ENCODE results near the gene C20orf204. TPM values are rescaled to one million over a fixed set of nuclear protein-coding genes. Genes with fewer than 3 reads are reported as not detected.

The C20orf204 gene
- total RNA-seq, 3 donors from 2014 or later (not counting 1 experiment from before 2014, with no cell fraction given): 4.3 to 5.5 (median 5.3) TPM

DNA sequence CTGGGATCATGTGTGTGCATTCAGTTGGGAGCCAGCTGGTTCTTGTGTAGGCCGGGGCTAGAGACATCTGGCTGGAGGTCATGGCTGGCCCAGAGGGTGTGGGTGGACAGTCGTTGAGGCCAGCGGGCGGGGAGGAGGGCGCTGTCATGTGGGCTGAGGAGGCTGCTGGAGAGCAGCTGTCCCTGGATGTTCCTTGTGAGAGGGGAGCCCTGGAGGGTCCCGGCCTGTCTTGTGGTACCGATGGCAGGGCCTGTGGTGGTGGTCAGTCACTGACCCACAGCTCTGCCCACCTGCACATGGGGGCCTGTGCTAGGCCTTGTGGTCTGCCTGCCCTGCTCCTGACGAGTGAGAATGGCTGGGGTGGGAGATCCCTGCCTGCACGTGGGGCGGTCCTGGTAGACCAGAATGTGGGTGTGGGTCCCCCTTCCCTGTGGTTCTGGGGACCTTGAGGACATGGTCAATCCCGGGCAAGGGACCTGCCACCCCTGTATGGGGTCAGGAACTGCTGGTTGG, 1.9 kb upstream of the C20orf204 start:
- Histone ChIP-seq H3K27me3 (ENCODE audit: control insufficient read depth, insufficient read depth, low read length) (peaks cover 16% of the 10 kb centered on the region), H3K4me3 (ENCODE audit: low read length) (no peak overlapping the region), H3K36me3 (ENCODE audit: control insufficient read depth, insufficient read depth, low read length) (peaks cover 40% of the 10 kb centered on the region), H3K4me1 (ENCODE audit: control insufficient read depth, insufficient read depth, low read length) (peaks cover 45% of the 10 kb centered on the region), H3K9me3 (ENCODE audit: control insufficient read depth, insufficient read depth, low read length) (no peaks in the 10 kb centered on the region), H3K27ac (ENCODE audit: low read length) (no peak overlapping the region)
- 95% methylated on average over 11 of the region's 11 CpGs for WGBS (ENCODE audit: insufficient coverage)
- TF ChIP-seq, protein P1, sequence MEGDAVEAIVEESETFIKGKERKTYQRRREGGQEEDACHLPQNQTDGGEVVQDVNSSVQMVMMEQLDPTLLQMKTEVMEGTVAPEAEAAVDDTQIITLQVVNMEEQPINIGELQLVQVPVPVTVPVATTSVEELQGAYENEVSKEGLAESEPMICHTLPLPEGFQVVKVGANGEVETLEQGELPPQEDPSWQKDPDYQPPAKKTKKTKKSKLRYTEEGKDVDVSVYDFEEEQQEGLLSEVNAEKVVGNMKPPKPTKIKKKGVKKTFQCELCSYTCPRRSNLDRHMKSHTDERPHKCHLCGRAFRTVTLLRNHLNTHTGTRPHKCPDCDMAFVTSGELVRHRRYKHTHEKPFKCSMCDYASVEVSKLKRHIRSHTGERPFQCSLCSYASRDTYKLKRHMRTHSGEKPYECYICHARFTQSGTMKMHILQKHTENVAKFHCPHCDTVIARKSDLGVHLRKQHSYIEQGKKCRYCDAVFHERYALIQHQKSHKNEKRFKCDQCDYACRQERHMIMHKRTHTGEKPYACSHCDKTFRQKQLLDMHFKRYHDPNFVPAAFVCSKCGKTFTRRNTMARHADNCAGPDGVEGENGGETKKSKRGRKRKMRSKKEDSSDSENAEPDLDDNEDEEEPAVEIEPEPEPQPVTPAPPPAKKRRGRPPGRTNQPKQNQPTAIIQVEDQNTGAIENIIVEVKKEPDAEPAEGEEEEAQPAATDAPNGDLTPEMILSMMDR (IDR thresholded peaks at IDR 0.05): no peak
- Mint-ChIP-seq H3K27ac (no peak overlapping the region), H3K4me1 (peaks cover 5 to 11% of the 10 kb centered on the region in 2 donors), H3K9me3 (no peaks in the 10 kb centered on the region), H3K36me3 (no peaks in the 10 kb centered on the region), H3K4me3 (no peak overlapping the region), H3K27me3 (ENCODE audit: low read depth in 2 of 2) (peaks cover 7 to 9% of the 10 kb centered on the region in 2 donors)
- intact Hi-C loops (cut with micrococcal nuclease): no loop called here
- no peak for DNase-seq
- no peak for ATAC-seq

DNA sequence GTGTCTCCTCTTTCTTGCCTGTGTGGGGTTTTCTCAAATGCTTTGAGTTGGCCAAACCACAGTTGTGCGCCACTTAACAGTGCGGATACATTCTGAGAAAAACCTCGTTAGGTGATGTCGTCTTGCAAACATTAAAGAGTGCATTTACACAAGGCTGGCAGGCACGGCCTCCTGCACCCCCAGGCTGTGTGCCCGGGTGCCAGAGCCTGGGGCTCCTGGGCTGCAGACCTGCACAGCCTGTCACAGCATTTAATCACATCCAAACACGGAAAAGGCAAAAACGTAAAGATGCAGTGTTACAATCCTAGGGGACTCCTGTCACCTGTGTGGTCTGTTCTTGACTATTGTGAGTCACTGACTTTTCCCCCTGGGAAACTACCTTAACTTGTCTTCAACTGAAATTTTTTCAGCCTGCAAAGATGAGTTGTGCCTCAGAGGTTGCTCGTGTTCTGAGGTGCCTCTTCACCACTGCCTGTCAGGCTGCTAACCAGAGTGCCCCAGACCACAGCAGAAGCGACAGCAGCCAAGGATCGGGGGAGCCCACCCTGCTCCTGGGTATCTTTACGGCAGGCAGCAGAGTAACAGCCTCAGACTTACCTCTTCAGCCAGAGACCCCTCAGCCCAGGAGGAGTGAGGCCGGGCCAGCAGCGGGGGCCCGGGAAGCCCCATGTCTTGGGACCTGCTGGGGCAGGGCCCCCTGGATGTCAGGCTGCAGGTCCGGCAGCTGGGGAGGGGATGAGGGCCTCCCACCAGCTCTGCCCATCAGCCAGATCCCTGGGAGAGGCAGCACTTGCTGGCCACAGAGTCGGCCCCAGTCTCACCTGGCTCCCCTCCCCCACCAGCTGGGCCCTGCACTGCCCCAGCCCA, 683 bp upstream of the C20orf204 start:
- H3K4me3 Mint-ChIP-seq: no peak overlapping the region
- intact Hi-C loops (cut with micrococcal nuclease): loop anchor here (5.0 kb wide), 1 partner anchor 123 kb away; no protein-coding TSS in a partner anchor
- TF ChIP-seq, protein P1 (IDR thresholded peaks at IDR 0.05): no peak
- 62% methylated on average over 17 of the region's 17 CpGs for WGBS (ENCODE audit: insufficient coverage)
- H3K36me3 Mint-ChIP-seq: no peaks in the 10 kb centered on the region
- H3K9me3 Mint-ChIP-seq: no peaks in the 10 kb centered on the region
- DNase-seq (peak in 1 of 2 donors; percentile 67), ATAC-seq (no peak)
- no peak overlapping the region for H3K27ac Mint-ChIP-seq
- no peaks in the 10 kb centered on the region for H3K9me3 ChIP-seq (ENCODE audit: control insufficient read depth, insufficient read depth, low read length)
- peaks cover 7 to 13% of the 10 kb centered on the region in 2 donors for H3K27me3 Mint-ChIP-seq (ENCODE audit: low read depth in 2 of 2)
- H3K4me3 ChIP-seq (ENCODE audit: low read length): no peak overlapping the region
- peaks cover 5 to 11% of the 10 kb centered on the region in 2 donors for H3K4me1 Mint-ChIP-seq
- H3K27me3 ChIP-seq (ENCODE audit: control insufficient read depth, insufficient read depth, low read length): peaks cover 28% of the 10 kb centered on the region
- H3K27ac ChIP-seq (ENCODE audit: low read length): no peak overlapping the region
- peaks cover 54% of the 10 kb centered on the region for H3K4me1 ChIP-seq (ENCODE audit: control insufficient read depth, insufficient read depth, low read length)
- H3K36me3 ChIP-seq (ENCODE audit: control insufficient read depth, insufficient read depth, low read length): peaks cover 27% of the 10 kb centered on the region

DNA sequence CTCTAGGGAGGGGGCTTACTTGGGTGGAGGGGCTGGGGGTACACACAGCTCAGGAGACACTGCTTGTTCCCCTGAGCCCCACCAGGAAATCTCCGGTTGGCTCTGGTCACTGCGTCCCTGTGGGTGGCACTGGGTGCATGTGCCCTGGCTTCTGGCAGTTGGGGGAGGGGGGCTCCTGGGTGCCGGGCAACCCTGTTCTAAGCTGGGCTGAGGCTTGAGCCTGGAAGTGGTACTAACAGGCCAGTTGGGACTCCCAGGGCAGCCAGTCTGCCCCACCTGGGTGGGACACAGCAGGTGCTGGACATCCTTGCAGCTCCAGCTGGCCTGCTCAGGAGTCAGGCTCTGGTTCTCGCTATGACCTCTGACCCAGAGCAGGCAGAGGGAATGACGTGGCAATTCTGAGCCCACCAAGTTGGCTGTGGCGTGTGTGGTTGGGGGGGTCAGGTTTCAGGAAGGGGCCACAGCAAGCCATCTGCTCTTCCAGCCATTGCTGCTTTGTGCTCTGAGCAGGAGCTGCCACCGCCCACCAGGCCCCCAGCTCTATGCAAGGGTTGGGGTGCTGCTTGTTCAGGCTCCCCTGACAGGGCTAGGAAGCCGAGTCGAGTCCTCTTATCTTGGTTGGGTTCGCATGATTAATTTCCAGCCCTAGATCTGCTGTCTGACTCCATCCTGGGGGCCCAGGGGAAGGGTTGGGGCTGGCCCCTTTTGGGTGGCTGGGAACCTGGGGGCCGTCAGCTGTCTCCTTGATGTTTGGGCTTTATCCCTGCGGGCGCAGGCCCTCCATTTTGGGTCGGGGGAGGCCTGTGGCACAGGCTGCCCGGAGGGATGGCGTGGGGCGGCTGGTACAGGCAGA, 590 bp downstream of the C20orf204 start:
- Histone ChIP-seq H3K27me3 (ENCODE audit: control insufficient read depth, insufficient read depth, low read length) (peaks cover 33% of the 10 kb centered on the region), H3K4me1 (ENCODE audit: control insufficient read depth, insufficient read depth, low read length) (peaks cover 64% of the 10 kb centered on the region), H3K4me3 (ENCODE audit: low read length) (no peak overlapping the region), H3K9me3 (ENCODE audit: control insufficient read depth, insufficient read depth, low read length) (no peaks in the 10 kb centered on the region), H3K36me3 (ENCODE audit: control insufficient read depth, insufficient read depth, low read length) (peaks cover 17% of the 10 kb centered on the region), H3K27ac (ENCODE audit: low read length) (no peak overlapping the region)
- ATAC-seq (no peak), DNase-seq (no peak)
- Mint-ChIP-seq H3K9me3 (no peaks in the 10 kb centered on the region), H3K4me1 (peaks cover 5 to 11% of the 10 kb centered on the region in 2 donors), H3K27ac (no peak overlapping the region), H3K4me3 (no peak overlapping the region), H3K36me3 (no peaks in the 10 kb centered on the region), H3K27me3 (ENCODE audit: low read depth in 2 of 2) (peaks cover 7 to 17% of the 10 kb centered on the region in 2 donors)
- intact Hi-C loops (cut with micrococcal nuclease): loop anchor here (5.0 kb wide), 1 partner anchor 124 kb away; no protein-coding TSS in a partner anchor
- WGBS (ENCODE audit: insufficient coverage): 69% methylated on average over 17 of the region's 17 CpGs
- TF ChIP-seq, protein P1 (IDR thresholded peaks at IDR 0.05): no peak
